ENCODE data around the gene C1orf198. TPM values are rescaled to one million over a fixed set of nuclear protein-coding genes. Genes with fewer than 3 reads are reported as not detected.

The C1orf198 gene
- total RNA-seq, 4 donors from 2014 or later: 87.8 to 142 (median 124) TPM

GRCh38 chr1:230818901-230819300 is 49.4 kb downstream of the C1orf198 start:
- WGBS, 2 donors: 87 to 93% methylated on average over 6 of the region's 6 CpGs
- no peaks in the 10 kb centered on the region for H3K36me3 ChIP-seq
- no peak overlapping the region for H3K4me3 ChIP-seq (replicated peaks in 1 of 3)
- peaks cover 0 to 11% of the 10 kb centered on the region in 2 donors for H3K4me1 ChIP-seq
- intact Hi-C loops (cut with DNase I): no loop called here
- no peaks in the 10 kb centered on the region for H3K27me3 ChIP-seq
- no peaks in the 10 kb centered on the region for H3K9me3 ChIP-seq
- no peak for DNase-seq
- no peak overlapping the region for H3K27ac ChIP-seq
- no peak for TF ChIP-seq CTCF (IDR thresholded peaks at IDR 0.05)
- TF ChIP-seq POLR2A (IDR thresholded peaks at IDR 0.05): no peak

GRCh38 chr1:230818367-230818766 is 50.0 kb downstream of the C1orf198 start:
- no peak for TF ChIP-seq POLR2A (IDR thresholded peaks at IDR 0.05)
- TF ChIP-seq CTCF (IDR thresholded peaks at IDR 0.05): no peak
- Histone ChIP-seq H3K27me3 (no peaks in the 10 kb centered on the region), H3K36me3 (no peaks in the 10 kb centered on the region), H3K4me3 (replicated peaks in 1 of 3) (no peak overlapping the region), H3K27ac (no peak overlapping the region), H3K4me1 (peaks cover 0 to 9% of the 10 kb centered on the region in 2 donors), H3K9me3 (no peaks in the 10 kb centered on the region)
- no peak for DNase-seq
- 77 to 78% methylated on average over 1 of the region's 1 CpG for whole genome bisulfite sequencing, 2 donors
- intact Hi-C loops (cut with DNase I): no loop called here

GRCh38 chr1:230816018-230816417 is 52.3 kb downstream of the C1orf198 start:
- Histone ChIP-seq H3K9me3 (no peaks in the 10 kb centered on the region), H3K36me3 (no peaks in the 10 kb centered on the region), H3K27me3 (no peaks in the 10 kb centered on the region), H3K27ac (no peak overlapping the region), H3K4me1 (no peaks in the 10 kb centered on the region), H3K4me3 (replicated peaks in 1 of 3) (no peak overlapping the region)
- TF ChIP-seq CTCF (IDR thresholded peaks at IDR 0.05) (no peak), POLR2A (IDR thresholded peaks at IDR 0.05) (no peak)
- DNase-seq: no peak
- intact Hi-C loops (cut with DNase I): no loop called here

- no peaks in the 10 kb centered on the region for H3K4me1 ChIP-seq
- H3K27me3 ChIP-seq: no peaks in the 10 kb centered on the region
- H3K27ac ChIP-seq: no peak overlapping the region
- no peak for DNase-seq
- intact Hi-C loops (cut with DNase I): no loop called here
- TF ChIP-seq CTCF (IDR thresholded peaks at IDR 0.05) (no peak), POLR2A (IDR thresholded peaks at IDR 0.05) (no peak)
- H3K9me3 ChIP-seq: no peaks in the 10 kb centered on the region
- no peaks in the 10 kb centered on the region for H3K36me3 ChIP-seq
- H3K4me3 ChIP-seq (replicated peaks in 1 of 3): no peak overlapping the region
- 62 to 84% methylated on average over 3 of the region's 3 CpGs for WGBS, 2 donors
Observed at GRCh38 chr1:230814949-230815692, 53.2 kb downstream of the C1orf198 start.

- WGBS, 2 donors: 92 to 97% methylated on average over 2 of the region's 2 CpGs
- intact Hi-C loops (cut with DNase I): no loop called here
- H3K27me3 ChIP-seq: no peaks in the 10 kb centered on the region
- H3K4me3 ChIP-seq (replicated peaks in 1 of 3): no peak overlapping the region
- H3K27ac ChIP-seq: no peak overlapping the region
- DNase-seq: no peak
- TF ChIP-seq CTCF (IDR thresholded peaks at IDR 0.05): no peak
- no peaks in the 10 kb centered on the region for H3K4me1 ChIP-seq
- H3K36me3 ChIP-seq: no peaks in the 10 kb centered on the region
- H3K9me3 ChIP-seq: no peaks in the 10 kb centered on the region
Observed at GRCh38 chr1:230812568-230812967, 55.8 kb downstream of the C1orf198 start.

All from thyroid gland (tissue), 4 donors.